NB4 (cell line): ENCODE data around the gene GLYATL1B.
"Not testable (repeated sequence)": the region's sequence is repeated elsewhere in the genome, so short reads cannot be mapped to it uniquely, and the experiment has no call there.

Experiments
- DNase-seq: peaks from one replicate; pipeline ENCODE4 v3.0.0; 2010; ENCODE audit warnings: low read depth
- H3K4me3 ChIP-seq: one replicate; pipeline ENCODE4 v1.5.1; 2011; ENCODE audit warnings: mild to moderate bottlenecking, low read depth, low read length, moderate library complexity
- CTCF ChIP-seq: IDR thresholded peaks from one replicate; pipeline ENCODE4 v1.5.1; 2012; ENCODE audit warnings: low read depth, low read length
- MYC ChIP-seq: IDR thresholded peaks from 2 replicates; pipeline ENCODE4 v1.6.1; 2011; ENCODE audit warnings: low read depth, low read length
- POLR2A ChIP-seq: IDR thresholded peaks from 2 replicates; pipeline ENCODE4 v1.6.1; 2011; ENCODE audit warnings: mild to moderate bottlenecking; ENCODE audit not compliant: insufficient read length; ENCODE audit errors: extremely low read depth
- TF ChIP-seq, protein P1 (sequence below): IDR thresholded peaks from 2 replicates; pipeline ENCODE4 v1.6.1; 2011; ENCODE audit warnings: low read depth, low read length

The GLYATL1B gene

GRCh38 chr11:59088162-59088561, 2.1 kb downstream of the GLYATL1B start:
- DNase-seq: no peak
- no peak overlapping the region for H3K4me3 ChIP-seq
- TF ChIP-seq POLR2A (no peak), CTCF (no peak), MYC (no peak)
- TF ChIP-seq, protein P1, sequence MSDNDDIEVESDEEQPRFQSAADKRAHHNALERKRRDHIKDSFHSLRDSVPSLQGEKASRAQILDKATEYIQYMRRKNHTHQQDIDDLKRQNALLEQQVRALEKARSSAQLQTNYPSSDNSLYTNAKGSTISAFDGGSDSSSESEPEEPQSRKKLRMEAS: no peak

DNA sequence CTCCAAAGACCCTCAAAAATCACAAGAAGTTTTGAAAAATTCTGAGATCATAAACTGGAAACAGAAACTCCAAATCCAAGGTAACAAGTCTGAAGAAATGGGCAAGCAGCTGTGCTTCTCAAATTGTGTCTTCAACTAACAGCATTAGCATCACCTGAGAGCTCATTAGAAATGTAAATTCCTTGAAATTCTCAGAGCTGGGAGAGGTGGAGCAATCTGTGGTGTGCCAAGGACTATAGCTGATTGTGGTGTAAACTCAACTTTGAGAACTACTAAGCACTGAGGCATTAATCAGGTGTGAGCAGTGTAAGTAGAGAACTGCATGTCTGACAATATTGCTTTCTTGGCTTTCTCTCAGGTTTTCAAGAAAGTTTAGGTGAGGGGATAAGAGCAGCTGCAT, 7.5 kb downstream of the GLYATL1B start:
- H3K4me3 ChIP-seq, DNase-seq: not testable (repeated sequence)

DNA sequence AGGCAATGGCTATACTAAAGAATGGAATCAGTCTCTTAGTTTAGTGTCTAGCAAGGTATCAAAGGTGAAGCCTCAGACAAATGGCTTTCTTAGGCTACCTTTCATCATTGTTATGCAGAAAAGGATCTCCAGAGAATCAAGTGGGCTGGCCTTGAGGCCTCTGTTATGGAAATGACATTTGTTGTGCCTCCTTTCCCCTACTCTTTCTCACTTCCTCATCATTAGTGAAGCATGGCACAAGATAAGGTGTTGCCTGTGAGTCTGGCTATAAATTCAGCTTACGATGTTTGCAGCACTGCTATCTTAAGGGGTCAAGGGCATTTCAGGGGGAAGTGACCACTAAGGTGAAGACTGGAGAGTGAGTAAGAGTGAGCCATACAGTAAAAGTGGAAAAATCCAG, 9.1 kb downstream of the GLYATL1B start:
- H3K4me3 ChIP-seq, DNase-seq: not testable (repeated sequence)

- not testable (repeated sequence) for H3K4me3 ChIP-seq, DNase-seq
Measured at GRCh38 chr11:59095972-59096575, 10.0 kb downstream of the GLYATL1B start.

DNA sequence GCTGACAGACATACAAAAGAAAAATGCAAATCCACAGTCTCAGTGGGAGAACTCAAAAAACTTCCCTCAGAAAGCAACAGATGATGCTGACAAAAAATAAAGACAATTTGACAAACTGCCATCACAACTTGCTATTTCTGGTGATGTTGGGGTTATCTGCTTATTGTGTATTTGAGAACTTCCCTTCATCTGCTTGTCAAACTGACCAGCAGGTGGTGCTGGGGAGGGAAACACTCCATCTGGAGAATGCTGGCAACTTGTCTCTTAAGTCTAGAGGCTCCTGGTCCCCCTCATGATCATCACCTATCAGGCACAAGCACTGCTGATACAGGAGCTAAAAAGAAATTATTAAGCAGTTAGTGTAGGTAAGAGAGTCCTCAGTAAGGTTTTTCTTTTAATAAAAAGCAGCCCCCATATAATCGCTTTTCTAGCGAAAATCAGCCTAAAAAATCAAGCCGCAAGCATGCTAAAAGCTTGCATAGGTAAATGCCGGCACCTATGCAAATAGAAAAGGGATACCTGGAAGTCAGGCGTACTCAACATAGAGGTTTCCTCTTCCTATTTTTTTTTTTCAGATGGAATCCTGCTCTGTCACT, 11.1 kb downstream of the GLYATL1B start:
- H3K4me3 ChIP-seq: no peak overlapping the region
- peak; percentile 62 for DNase-seq
- no peak for TF ChIP-seq MYC
- TF ChIP-seq CTCF: peak; percentile 77
- no peak for TF ChIP-seq POLR2A

DNA sequence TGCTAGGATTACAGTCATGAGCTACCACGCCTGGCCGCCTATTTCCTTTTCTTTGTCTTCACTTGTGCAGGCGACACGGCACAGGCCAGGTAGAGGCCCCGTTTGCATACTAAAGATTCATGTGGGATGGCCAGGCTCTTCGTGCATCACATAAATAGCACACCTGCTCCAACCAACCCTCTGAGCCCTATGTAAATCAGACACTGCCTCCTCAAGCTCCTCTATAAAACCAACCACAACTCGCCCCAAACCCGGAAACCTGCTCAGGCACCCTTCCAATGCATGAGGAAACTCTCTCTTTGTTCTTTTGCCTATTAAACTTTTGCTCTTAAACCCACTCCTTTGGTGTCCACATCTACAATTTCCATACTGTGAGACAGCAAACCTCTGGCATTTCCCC, 11.8 kb downstream of the GLYATL1B start:
- H3K4me3 ChIP-seq, DNase-seq: not testable (repeated sequence)

DNA sequence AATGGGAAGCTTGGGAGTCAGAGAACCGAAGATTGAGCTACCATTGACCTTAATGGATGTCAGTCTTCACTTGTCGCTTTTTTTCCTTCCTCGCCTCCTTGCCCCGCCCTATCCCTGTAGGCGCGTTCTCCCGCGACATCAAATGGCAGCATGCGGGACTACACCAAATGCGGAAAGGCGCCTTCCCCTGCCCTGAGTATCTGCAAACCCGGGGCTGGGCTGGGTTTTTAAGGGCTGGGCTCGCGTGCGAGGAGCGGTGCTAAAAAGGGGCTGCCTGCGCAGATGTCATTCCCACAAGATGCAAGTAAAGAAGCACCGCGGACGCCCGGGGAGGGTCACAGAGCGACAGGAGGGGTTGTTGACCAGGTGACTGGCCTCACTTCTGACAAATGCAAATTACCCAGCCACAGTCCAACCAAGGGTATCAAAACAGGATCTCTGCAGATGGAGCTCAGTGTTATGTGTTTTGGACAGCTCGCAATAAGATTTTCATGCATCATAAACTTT, 16.2 kb downstream of the GLYATL1B start:
- TF ChIP-seq MYC (no peak), POLR2A (no peak), CTCF (no peak)
- TF ChIP-seq, protein P1: no peak
- DNase-seq: no peak
- no peak overlapping the region for H3K4me3 ChIP-seq

DNA sequence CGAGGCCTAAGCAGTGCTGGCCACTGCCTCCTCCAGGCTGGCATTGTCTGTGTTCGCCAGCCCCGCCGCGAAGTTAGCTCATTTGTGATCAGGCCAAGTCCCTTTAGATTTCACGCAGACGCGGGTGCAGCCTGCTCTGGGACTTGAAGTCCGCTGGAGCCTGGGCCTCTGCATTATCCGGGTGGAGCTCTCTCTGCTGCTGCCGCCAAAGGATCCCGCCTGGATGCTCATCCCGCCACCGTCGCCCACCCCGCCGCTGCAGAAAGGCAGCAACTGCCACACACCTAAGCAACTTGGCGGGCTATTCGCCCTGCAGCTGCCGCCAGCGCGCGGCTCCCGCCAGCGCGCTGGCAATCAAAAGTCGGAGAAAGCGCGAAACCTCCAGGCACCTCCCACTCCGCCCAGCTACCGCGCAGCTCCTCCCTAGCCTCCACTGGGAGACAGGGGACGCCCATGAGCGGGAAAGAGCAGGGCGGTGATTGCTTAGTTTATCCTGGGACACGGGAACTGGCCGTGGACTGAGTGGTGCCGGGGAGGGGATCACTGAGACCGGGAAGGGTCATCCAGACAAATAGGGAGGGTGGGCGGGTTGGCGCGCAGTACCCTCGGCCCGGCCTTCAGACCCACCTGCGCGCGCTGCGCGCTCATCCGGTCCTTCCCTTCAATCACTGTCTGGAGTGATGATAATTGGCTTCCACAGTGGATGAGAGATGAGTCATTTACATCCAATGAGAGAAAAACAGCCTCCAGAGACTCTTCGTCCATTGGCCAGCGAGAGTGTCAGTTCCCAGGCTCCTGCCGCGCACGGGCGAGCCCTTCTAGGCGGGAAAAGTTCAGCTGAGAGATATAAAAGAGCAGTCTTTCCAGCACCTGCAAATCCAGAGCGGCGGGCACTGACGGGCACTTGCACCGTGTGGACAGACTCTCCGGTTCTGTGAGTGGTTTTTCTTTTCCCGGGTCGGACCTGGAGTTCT, 20.5 kb downstream of the GLYATL1B start, which contains the start of gene FAM111B:
FAM111B (plus strand) TSS at position 875 of the 974 bp plus-strand sequence. CDS start 2,389 bp downstream, outside the sequence.
- TF ChIP-seq MYC (no peak), POLR2A (no peak), CTCF (no peak)
- TF ChIP-seq, protein P1: no peak
- no peak for DNase-seq
- no peak within 1 kb of the TSS for H3K4me3 ChIP-seq

DNA sequence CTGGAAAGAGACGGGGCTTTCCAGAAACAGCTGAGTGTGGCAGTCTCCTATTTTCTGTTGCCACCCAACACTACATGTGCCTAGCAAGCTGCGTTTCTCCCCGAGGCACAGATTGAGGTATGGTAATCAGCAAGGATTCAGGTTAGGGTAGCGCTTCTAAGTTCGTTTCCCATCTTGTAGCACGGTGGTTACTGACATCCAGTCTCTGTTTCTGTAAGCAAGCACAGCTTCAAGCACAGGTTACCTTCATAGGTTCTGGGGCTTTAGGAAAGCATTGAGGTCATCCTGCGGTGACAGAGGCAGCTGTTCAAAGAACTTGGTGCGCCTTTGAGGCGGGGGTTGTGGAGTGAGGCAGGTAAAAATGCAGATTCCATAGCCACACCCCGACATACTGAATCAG, 21.6 kb downstream of the GLYATL1B start:
- not testable (repeated sequence) for DNase-seq, H3K4me3 ChIP-seq
